Fibroblast of pulmonary artery (primary cell): ENCODE data around the gene SASH1.

Experiments used
- DNase-seq: peaks from one replicate; pipeline ENCODE4 v3.0.0-alpha.2; 2010; ENCODE audit warnings: low read depth
- H3K4me3 ChIP-seq: replicated peaks from 2 replicates; pipeline ENCODE4 v1.5.1; 2011; ENCODE audit warnings: low read depth, mild to moderate bottlenecking, control low read depth, low read length, moderate library complexity
- CTCF ChIP-seq: IDR thresholded peaks from 2 replicates; pipeline ENCODE4 v1.5.1; 2011; ENCODE audit warnings: mild to moderate bottlenecking, control low read depth, low read length, inconsistent platforms; ENCODE audit errors: missing control alignments

The SASH1 gene

GRCh38 chr6:148565321-148565926 is 222.8 kb downstream of the SASH1 start:
- DNase-seq = peak; percentile 40
- TF ChIP-seq CTCF = no peak

GRCh38 chr6:148565930-148566663 is 223.5 kb downstream of the SASH1 start:
- no peak overlapping the region for H3K4me3 ChIP-seq
- no peak for TF ChIP-seq CTCF
- DNase-seq = peak; percentile 97

More at GRCh38 chr6:148565321-148565926, 222.8 kb downstream of the SASH1 start:
- H3K4me3 ChIP-seq = no peak overlapping the region

- no peak overlapping the region for H3K4me3 ChIP-seq
- no peak for DNase-seq
- no peak for TF ChIP-seq CTCF
Measured at GRCh38 chr6:148566664-148567350, 224.2 kb downstream of the SASH1 start.

GRCh38 chr6:148570456-148570855 is 227.8 kb downstream of the SASH1 start:
- TF ChIP-seq CTCF = no peak
- no peak for DNase-seq
- H3K4me3 ChIP-seq = no peak overlapping the region

GRCh38 chr6:148572676-148573335 is 230.2 kb downstream of the SASH1 start:
- H3K4me3 ChIP-seq = no peak overlapping the region
- TF ChIP-seq CTCF = no peak
- no peak for DNase-seq

- no peak for TF ChIP-seq CTCF
- no peak for DNase-seq
Measured at GRCh38 chr6:148573922-148574321, 231.3 kb downstream of the SASH1 start.

More at GRCh38 chr6:148573922-148574321, 231.3 kb downstream of the SASH1 start:
- H3K4me3 ChIP-seq = no peak overlapping the region
